ENCODE data around the gene STT3B. TPM values are rescaled to one million over a fixed set of nuclear protein-coding genes. Genes with fewer than 3 reads are reported as not detected.
A peak's percentile ranks its signal among the peaks of the same experiment; 100 is the strongest.

Gene STT3B
- total and polyA plus RNA-seq, 2 donors from 2014 or later, result 44.7 to 89.9 TPM

DNA sequence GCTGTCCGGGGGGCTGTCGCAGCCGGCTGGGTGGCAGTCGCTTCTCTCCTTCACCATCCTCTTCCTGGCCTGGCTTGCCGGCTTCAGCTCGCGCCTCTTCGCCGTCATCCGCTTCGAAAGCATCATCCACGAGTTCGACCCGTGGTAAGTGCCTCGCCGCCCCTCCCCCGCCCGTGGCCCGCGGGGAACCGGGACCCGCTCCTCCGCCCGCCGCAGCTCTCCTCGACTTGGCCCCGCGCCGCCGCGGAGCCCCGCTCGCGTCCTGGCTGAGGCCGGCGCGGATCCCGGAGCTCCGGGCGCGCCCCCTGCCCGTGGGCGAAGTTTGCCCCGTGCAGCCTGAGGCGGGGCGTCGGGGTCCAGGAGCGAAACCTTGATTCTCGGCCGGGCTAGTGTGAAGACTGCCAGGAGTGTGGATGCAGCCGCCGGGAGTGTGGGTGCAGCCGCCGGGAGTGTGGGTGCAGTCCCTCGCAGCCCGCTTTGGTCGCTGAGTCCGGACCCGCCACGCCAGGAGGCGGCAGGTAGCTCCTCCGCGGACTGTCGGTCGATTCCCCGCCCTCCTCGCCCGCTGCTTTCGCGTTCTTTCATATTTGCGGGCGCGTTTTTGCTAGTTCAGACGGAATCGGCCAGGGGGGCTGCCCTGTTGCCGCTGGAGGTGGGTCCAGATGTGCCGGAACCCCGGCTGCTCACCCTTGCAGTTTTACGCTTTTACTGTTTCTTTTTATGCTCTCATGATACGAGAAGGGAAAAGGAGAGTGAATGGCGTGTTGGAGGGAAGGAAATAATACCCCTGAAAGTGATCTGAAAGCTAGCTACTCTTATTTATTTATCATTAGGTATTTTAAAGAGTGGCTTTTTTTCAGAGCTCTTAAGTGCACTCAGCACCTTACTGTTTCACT, 692 bp downstream of the STT3B start:
- no peak for FAIRE-seq
- TF ChIP-seq, protein P1, sequence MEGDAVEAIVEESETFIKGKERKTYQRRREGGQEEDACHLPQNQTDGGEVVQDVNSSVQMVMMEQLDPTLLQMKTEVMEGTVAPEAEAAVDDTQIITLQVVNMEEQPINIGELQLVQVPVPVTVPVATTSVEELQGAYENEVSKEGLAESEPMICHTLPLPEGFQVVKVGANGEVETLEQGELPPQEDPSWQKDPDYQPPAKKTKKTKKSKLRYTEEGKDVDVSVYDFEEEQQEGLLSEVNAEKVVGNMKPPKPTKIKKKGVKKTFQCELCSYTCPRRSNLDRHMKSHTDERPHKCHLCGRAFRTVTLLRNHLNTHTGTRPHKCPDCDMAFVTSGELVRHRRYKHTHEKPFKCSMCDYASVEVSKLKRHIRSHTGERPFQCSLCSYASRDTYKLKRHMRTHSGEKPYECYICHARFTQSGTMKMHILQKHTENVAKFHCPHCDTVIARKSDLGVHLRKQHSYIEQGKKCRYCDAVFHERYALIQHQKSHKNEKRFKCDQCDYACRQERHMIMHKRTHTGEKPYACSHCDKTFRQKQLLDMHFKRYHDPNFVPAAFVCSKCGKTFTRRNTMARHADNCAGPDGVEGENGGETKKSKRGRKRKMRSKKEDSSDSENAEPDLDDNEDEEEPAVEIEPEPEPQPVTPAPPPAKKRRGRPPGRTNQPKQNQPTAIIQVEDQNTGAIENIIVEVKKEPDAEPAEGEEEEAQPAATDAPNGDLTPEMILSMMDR (IDR thresholded peaks at IDR 0.05; ENCODE audit: borderline replicate concordance, extremely low read depth, insufficient read depth), result no peak
- Histone ChIP-seq H3K4me3 (ENCODE audit: low read length in 3 of 3) (peak overlapping the region; percentile 76 to 91 (median 78)), H3K27me3 (ENCODE audit: control insufficient read depth, insufficient read depth, low read length) (no peaks in the 10 kb centered on the region), H3K9ac (ENCODE audit: low read length in 3 of 3) (peak overlapping the region; percentile 66 to 77 (median 74)), H3K36me3 (ENCODE audit: control insufficient read depth in 2 of 3, insufficient read depth in 3 of 3, low read length in 3 of 3) (no peaks in the 10 kb centered on the region), H3K9me3 (ENCODE audit: control insufficient read depth in 2 of 3, insufficient read depth in 1 of 3, low read length in 3 of 3) (no peaks in the 10 kb centered on the region), H3K4me1 (ENCODE audit: control insufficient read depth in 2 of 3, insufficient read depth in 2 of 3, low read depth in 1 of 3, low read length in 3 of 3) (peaks cover 0 to 5% (median 0%) of the 10 kb centered on the region in 3 donors), H3K27ac (ENCODE audit: low read depth in 2 of 2, low read length in 2 of 2) (peak overlapping the region; percentile 100)
- DNase-seq, result peak; percentile 58 to 91 (median 66)
- intact Hi-C loops (cut with DNase I), result no loop called here

DNA sequence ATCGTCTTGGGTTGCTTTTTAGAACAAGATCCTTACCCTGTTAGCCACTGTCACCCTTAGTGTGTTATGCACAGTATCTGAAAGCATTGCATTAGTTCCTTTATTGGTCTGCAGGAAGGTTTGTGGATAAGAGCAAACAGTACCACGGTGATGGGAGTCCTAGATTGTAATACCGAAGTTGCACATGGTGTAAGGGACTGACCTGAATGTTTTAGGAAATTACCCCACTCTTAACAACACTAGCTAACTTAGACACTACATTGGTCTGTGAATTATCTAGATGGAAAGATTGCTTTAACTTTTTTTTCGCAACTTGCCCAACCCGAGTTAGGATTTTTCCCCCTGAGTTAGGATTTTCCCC, 1.3 kb downstream of the STT3B start:
- FAIRE-seq (no peak), DNase-seq (peak in 2 of 5 donors; percentile 43 to 47)
- H3K4me3 ChIP-seq (ENCODE audit: low read length in 3 of 3), result peak overlapping the region; percentile 76 to 91 (median 78)
- no peaks in the 10 kb centered on the region for H3K36me3 ChIP-seq (ENCODE audit: control insufficient read depth in 2 of 3, insufficient read depth in 3 of 3, low read length in 3 of 3)
- TF ChIP-seq, protein P1 (IDR thresholded peaks at IDR 0.05; ENCODE audit: borderline replicate concordance, extremely low read depth, insufficient read depth), result no peak
- H3K27ac ChIP-seq (ENCODE audit: low read depth in 2 of 2, low read length in 2 of 2), result no peak overlapping the region
- no peaks in the 10 kb centered on the region for H3K27me3 ChIP-seq (ENCODE audit: control insufficient read depth, insufficient read depth, low read length)
- intact Hi-C loops (cut with DNase I), result no loop called here
- H3K9ac ChIP-seq (ENCODE audit: low read length in 3 of 3), result peak overlapping the region; percentile 66 to 77 (median 74)
- no peaks in the 10 kb centered on the region for H3K9me3 ChIP-seq (ENCODE audit: control insufficient read depth in 2 of 3, insufficient read depth in 1 of 3, low read length in 3 of 3)
- peaks cover 0 to 5% (median 0%) of the 10 kb centered on the region in 3 donors for H3K4me1 ChIP-seq (ENCODE audit: control insufficient read depth in 2 of 3, insufficient read depth in 2 of 3, low read depth in 1 of 3, low read length in 3 of 3)

DNA sequence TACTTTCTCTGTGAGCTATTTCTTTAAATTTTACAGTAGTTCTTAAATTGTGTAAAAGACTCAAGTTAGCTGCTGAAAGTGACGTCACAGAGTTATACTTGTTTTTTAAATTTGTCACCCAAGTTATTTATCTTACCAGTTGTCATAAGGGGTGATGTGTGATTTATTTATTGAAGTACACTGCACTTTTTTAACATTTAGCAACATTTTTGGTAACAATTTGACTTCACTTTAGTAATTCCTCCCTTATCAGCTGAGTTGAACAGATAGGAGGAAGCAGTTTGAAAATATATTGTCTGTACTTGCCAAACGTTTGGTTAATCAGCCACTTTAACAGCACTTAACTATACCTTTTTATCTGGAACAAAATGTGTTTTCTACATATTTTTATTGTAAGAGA, 3.8 kb downstream of the STT3B start:
- H3K27me3 ChIP-seq (ENCODE audit: control insufficient read depth, insufficient read depth, low read length), result no peaks in the 10 kb centered on the region
- intact Hi-C loops (cut with DNase I), result no loop called here
- TF ChIP-seq, protein P1 (IDR thresholded peaks at IDR 0.05; ENCODE audit: borderline replicate concordance, extremely low read depth, insufficient read depth), result no peak
- no peak overlapping the region for H3K27ac ChIP-seq (ENCODE audit: low read depth in 2 of 2, low read length in 2 of 2)
- no peak overlapping the region for H3K9ac ChIP-seq (ENCODE audit: low read length in 3 of 3)
- FAIRE-seq (no peak), DNase-seq (no peak)
- no peaks in the 10 kb centered on the region for H3K9me3 ChIP-seq (ENCODE audit: control insufficient read depth in 2 of 3, insufficient read depth in 1 of 3, low read length in 3 of 3)
- peak overlapping the region in 1 of 3 donors; percentile 10 for H3K4me3 ChIP-seq (ENCODE audit: low read length in 3 of 3)
- no peaks in the 10 kb centered on the region for H3K36me3 ChIP-seq (ENCODE audit: control insufficient read depth in 2 of 3, insufficient read depth in 3 of 3, low read length in 3 of 3)
- H3K4me1 ChIP-seq (ENCODE audit: control insufficient read depth in 2 of 3, insufficient read depth in 2 of 3, low read depth in 1 of 3, low read length in 3 of 3), result peaks cover 0 to 5% (median 0%) of the 10 kb centered on the region in 3 donors

Data from kidney (tissue), 14 donors.